ENCODE data around the gene ADAMTS3. TPM values are rescaled to one million over a fixed set of nuclear protein-coding genes. Genes with fewer than 3 reads are reported as not detected.

The ADAMTS3 gene
- total RNA-seq, 1 donor from 2014 or later, result 0.75 TPM

DNA sequence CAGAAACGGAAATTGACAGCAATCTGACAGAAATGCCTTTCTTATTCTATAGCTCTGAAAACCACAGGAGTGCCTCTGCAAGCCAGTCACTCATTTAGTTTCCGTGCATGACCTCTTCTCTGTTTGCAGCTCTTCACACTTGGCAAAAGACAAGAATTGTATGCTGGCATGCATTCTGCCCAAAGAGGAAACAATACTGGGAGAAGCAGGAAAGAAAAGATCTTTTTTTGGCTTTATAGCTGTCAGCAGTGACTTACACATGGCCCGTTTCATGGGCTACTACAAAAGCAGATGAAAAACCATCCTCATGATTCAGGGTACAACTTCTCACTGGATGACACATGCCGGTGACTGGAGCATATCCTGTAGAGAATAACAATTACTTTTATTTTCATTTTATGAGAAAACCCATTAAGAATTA lies 249.4 kb downstream of the ADAMTS3 start:
- no peak for DNase-seq (ENCODE audit: low spot score)
- intact Hi-C loops (cut with DNase I), result no loop called here

DNA sequence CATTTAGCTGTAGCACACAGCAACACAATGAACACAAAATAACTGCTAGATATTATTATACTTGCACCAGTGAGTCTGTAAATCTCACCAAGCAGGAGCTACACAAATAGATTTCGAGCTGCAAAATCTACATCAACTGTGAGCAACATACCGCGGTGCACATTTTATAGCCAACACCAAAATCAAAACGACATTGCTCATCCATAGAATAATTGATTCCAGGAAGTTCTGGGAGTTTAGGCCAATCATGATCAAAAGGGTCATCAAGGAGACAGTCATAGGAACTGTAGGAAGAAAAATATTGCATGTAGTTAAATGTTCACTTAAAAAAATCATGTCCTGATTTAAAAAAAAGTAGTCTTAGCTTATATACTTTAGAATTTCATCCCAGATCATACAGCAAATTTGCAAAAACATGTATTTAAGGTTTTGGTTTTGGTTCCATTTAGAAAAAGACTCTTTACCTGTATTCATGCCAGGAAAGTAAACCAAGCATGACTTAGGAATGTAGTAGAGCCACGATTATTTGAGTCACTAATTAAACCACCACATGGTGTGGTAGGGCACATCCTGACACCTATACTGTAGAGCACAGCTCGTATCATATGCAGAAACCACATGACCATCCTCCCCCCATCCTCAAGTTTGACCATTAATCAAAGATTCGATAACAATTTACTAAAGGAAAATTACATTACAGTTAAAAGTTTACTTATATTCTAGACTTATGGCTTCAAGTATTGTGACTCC lies 250.4 kb downstream of the ADAMTS3 start:
- intact Hi-C loops (cut with DNase I), result no loop called here
- DNase-seq (ENCODE audit: low spot score), result no peak

DNA sequence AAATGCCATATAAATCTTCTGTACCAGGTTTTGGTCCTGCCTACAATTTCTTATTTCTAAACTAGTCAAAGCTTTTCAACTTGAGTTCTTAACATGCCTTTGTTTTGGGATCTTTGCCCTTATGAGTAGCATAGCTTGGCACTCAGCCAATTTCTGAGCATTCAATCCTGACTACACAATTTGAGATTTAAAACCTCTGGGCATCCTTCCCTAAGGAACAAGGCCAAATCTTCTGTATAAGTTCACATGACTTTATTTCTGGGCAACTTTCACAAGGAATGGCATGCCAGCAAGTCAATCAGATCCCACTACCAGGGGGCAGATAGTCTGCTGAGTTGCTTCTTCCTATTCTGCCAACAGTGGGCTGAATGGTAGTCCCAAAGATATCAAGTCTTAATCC lies 254.2 kb downstream of the ADAMTS3 start:
- intact Hi-C loops (cut with DNase I), result no loop called here
- no peak for DNase-seq (ENCODE audit: low spot score)

DNA sequence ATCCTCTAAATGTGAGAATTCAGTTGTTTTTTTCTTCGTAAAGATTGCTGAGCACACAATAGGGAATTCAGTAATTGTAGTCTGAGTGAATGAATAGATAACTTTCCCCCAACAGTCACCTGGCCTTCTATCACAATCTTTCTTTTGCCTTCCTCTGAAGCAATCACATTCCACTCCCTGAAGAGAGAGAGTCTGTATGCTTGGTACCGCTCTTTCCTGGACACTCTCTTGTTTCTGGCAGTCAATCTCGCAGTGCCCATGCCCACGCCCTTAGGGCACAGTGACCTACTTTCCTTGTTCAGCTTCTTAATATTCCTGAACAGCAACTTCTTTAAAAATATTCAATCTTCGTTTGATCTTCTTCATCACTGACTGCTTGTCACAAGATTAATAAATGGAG lies 255.9 kb downstream of the ADAMTS3 start:
- intact Hi-C loops (cut with DNase I), result no loop called here
- DNase-seq (ENCODE audit: low spot score), result no peak

DNA sequence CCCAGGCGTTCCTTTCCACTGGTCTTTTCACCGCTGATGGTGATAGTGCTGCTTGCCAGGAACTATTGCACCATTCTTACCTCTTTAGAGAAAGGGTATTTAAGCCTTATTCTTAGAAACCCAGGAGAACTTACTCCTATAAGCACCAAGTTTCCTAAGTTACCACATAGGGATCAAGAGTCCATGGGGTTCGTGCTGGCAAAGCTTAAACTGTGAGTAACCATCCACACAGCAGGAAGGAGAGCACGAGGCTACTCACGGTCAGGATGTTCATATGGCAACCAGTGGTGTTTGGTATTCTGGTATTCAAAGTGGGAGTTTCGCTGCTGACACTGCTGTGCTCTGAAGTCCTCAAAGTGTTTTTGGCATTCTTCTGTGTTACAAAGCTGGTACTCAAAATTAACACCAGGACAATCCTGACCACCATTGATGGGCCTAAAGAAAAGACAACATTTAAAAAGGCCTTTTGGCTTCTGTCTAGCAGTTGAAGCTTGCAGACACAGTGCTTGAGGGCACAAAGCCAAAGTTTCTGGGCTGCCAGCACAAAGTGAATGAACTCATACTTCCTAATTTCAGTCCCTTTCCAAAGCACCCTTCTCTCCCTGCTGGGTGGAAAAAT lies 256.9 kb downstream of the ADAMTS3 start:
- DNase-seq (ENCODE audit: low spot score), result peak; percentile 82
- intact Hi-C loops (cut with DNase I), result no loop called here

DNA sequence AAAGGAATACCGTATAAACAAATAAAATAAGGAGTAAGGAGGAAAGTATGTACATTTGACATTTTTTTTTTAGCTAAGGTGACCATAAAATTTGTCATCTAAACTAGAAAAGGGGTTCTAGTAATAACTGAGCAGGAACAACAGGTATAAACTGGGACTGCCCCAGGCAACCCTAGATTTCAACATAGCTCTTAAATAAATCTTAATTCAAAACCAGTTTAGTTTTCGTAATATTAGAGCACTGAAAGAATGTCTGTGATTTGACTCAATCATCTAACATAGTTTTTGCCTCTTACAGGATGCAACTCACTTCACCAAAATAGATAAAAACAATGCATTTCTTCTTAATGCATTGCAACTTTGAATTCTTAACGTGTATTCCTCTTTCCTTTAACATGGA lies 257.7 kb downstream of the ADAMTS3 start:
- no peak for DNase-seq (ENCODE audit: low spot score)
- intact Hi-C loops (cut with DNase I), result no loop called here

DNA sequence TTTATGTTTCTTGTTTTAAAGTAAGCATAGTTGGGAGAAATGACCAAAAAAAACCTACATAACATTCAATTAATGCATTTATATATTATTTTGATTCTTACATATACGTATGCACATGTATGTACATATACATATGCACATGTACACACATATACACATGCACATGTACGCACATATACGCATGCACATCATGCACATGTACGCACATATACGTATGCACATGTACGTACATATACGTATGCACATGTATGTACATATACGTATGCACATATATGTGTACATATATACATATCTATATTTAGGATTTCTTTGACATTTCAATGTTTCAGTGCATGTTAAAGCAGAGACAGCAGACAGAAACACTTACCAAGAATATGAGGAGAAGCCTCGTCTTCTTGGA lies 263.4 kb downstream of the ADAMTS3 start:
- intact Hi-C loops (cut with DNase I), result no loop called here
- no peak for DNase-seq (ENCODE audit: low spot score)

DNA sequence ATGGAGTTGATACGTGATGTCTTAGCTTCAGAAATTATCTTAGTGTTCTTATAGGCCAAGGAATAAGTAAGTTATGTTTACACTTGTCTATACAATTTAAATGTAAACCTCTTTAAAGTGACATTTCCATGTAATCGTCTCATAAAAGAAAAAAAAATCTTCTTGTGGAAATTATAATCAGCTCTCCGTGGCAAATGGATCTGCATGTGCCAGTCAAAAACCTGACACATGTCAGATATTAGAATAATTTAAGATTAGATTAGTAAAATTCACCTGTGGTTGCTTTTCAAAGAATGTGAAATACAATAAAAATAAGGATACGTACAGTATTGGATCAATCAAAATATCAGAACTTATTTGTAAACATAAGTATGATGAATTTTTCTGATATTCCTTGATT lies 263.9 kb downstream of the ADAMTS3 start:
- DNase-seq (ENCODE audit: low spot score), result no peak
- intact Hi-C loops (cut with DNase I), result no loop called here

DNA sequence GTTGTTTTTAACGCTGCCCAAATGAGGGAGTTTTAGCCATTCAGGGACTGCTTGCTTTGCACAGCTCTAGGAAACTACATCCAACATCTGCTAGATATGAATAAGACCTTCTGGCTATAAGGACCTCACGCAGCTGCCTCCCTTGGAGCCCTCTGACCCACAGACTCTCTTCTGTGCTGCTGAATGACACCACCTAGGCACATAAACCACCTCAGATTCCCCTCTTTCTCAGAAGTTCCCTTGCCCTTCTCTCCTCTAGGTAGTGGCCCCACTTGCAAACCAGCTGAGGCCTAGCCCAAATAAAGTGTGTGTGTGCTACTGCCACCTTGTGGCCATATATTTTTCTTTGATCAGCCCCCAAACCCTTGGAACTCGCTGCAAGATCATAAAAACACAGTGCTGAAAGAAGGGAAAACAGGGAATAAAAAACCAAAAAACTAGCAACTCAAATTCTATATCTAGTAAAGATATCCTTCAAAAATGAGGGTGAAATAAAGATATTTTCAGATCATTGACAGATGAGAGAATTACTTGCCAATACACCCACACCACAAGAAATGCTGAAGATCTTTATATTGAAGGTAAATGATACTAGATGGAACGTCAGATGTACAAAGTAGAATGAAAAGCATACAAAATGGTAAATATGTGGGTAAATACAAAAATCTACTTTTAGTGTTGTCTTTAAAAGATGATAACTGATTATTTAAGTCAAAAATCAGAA lies 265.9 kb downstream of the ADAMTS3 start:
- intact Hi-C loops (cut with DNase I), result no loop called here
- DNase-seq (ENCODE audit: low spot score), result no peak

DNA sequence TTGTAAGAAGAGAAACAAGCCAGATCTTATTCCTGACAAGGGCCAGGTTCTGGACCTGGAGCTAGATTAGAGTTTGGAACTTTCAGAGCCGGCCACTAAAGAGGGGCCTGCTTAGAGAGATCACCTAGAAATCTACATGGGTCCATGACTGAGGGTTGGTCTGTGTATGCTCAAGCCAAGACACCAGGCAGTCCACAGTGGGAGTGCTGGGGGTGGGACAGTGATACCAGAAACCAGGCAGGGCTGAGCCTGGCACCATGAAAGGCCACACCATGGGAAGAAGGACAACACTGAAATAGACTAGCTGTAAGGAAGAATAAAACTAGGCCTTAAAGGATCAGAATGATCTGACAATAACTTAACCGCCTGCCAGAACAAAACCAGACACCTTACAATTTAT lies 267.3 kb downstream of the ADAMTS3 start:
- DNase-seq (ENCODE audit: low spot score), result no peak
- intact Hi-C loops (cut with DNase I), result no loop called here

DNA sequence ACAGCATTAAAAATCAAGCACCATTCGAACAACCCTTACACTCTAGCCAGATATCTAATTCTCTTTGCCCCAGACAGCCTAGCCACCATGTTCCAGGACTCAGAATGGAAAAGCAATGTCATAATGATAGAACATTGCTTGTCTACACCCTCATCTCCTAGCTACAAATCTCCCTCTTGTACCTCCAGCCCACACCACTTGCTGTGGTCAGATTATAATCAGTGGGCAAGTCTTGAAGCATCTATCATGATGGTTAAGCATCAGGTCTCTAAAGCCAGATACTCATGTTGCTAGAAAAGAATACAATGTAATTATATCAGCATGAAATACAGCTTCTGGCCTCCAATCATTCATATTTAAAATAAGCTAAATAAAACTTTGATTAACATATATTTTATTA lies 268.9 kb downstream of the ADAMTS3 start:
- DNase-seq (ENCODE audit: low spot score), result no peak
- intact Hi-C loops (cut with DNase I), result no loop called here

DNA sequence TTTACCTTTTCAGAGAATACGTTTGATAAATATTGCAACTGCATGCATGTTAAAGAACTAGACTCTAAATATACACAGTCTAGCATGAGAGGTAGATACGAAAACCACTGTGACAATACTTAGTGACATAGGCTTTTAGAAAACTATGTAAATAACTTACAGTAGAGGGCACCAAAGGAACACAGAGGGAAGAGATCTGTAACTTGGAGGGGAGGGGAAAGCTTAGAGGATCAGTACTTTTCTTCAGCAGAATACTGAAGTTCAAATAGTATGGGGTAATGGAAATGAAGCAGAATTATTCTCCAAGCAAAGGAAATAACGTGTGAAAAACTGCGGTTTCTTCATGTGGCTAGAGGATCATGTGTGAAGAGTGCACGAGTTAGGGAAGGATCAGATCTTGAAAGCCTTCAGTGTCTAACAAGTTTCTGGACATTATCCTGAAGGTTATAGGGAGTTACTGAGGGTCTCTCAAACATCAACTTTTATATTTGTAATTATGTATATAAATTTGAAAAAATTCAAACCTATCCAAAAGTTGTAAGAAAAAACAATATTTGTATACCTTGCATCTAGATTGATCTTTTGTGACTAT lies 273.0 kb downstream of the ADAMTS3 start:
- intact Hi-C loops (cut with DNase I), result loop anchor here (10.0 kb wide), 2 partner anchors 169 to 729 kb away; no protein-coding TSS in a partner anchor
- DNase-seq (ENCODE audit: low spot score), result no peak

DNA sequence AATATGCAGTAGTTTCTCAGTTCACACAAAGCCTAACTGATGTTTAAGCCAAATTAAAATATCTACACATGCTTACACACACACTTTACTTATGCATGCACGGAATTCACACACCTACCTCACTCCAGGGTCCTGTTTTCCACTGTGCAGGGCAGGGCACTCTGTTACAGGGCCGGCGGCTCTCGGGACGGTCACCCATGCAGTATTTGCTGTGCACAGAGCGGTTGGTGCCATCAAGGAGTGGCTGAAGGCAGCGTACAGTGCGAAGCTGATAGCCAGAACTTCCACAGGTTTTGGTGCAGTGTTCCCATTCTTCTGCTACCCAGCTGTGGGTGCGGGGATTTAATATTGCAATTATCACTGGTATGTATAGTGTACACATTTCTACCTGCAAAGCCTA lies 278.3 kb downstream of the ADAMTS3 start:
- DNase-seq (ENCODE audit: low spot score), result no peak
- intact Hi-C loops (cut with DNase I), result loop anchor here (10.0 kb wide), 2 partner anchors 174 to 734 kb away; no protein-coding TSS in a partner anchor

DNA sequence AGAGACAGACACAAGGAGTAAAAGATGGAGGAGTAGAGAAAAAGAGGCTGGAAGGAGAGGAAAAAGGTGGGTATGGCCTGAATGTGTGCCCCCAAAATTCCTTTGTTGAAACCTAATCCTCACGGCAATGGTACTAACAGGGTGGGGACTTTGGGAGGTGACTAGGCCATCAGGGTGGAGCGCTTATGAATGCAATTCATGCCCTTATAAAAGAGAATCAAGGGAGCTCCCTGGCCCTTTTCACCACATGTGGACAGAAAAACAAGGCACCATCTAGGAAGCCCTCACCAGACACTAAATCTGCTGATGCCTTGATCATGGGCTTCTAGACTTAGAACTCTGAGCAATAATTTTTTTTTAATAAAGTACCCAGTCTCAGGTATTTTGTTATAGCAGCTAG lies 282.1 kb downstream of the ADAMTS3 start:
- intact Hi-C loops (cut with DNase I), result loop anchor here (10.0 kb wide), 1 partner anchor 552 kb away; no protein-coding TSS in a partner anchor
- DNase-seq (ENCODE audit: low spot score), result no peak

DNA sequence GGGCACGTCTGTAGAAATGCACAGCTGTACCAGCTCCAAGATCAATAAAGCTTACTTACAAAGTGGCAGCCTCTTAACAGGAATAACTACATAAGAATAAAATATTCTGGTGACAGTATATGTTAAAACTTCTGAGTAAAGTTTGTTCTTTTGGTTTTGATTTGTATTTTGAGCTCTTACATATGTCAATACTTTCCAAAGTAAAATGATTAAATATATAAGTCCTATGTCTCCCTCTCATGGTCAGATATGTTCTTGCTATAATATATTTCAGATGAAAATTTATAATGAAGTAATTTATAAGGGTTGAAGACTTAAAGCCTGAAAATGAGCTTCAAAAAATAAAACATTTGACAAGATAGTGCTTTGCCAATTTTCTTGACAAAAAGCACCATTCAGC lies 282.8 kb downstream of the ADAMTS3 start:
- no peak for DNase-seq (ENCODE audit: low spot score)
- intact Hi-C loops (cut with DNase I), result loop anchor here (10.0 kb wide), 1 partner anchor 551 kb away; no protein-coding TSS in a partner anchor

DNA sequence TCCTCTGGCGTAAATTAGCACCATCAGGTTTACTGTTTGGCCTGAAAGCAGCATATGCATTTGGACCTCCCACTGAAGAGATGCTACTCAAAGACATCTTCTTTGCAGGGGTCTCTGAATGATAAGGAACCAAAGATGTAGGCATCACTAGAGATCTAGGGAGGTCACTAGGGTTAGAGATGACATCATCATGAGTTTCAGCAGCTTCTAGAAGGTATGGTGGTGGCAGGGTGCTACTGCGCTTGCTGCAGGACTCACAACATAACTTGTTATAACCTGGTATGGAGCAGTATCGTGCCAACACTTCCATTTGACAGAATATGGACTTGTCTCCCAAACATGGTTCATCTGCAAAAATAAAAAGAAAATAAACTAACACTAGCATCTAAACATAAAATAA lies 285.7 kb downstream of the ADAMTS3 start:
- intact Hi-C loops (cut with DNase I), result loop anchor here (10.0 kb wide), 1 partner anchor 549 kb away; no protein-coding TSS in a partner anchor
- DNase-seq (ENCODE audit: low spot score), result no peak

DNA sequence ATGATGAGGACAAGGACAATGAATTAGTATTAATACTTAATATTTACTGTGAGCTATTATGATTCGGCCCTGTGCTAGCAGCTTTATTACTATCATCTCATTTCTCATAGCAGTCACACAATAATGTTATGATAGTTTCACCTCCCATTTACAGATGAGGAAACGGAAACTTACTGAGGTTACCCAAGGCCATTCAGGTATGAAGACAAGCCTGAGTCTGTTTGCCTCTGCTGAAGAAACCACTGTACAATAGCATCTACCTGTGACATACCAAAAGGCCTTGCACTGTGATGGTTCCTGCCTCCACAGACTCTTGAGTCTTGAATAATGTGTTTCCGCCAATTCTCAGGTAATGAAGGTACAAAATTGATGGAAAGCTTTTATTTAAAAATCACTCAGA lies 288.8 kb downstream of the ADAMTS3 start:
- intact Hi-C loops (cut with DNase I), result loop anchor here (10.0 kb wide), 1 partner anchor 545 kb away; no protein-coding TSS in a partner anchor

DNA sequence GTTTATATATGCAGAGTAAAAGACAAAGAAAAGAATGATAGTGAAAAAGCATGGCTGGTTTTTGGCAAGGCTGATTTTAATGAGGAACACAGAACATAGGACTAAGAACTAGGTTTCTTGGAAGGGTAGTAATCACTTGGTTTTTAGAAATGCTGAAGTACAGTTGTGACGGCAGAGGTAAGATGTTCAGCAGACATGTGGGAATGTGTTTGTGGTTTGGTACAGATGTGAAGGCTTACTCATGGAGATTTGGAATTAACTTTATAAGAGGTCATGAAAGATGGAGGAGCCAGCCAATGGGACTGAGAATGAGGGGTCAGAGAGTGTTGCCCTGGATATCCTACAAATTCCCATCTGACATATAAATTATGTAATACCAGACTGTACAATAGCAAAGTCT lies 293.6 kb downstream of the ADAMTS3 start:
- intact Hi-C loops (cut with DNase I), result no loop called here

More for the DNA sequence above, 288.8 kb downstream of the ADAMTS3 start:
- no peak for DNase-seq (ENCODE audit: low spot score)

DNA sequence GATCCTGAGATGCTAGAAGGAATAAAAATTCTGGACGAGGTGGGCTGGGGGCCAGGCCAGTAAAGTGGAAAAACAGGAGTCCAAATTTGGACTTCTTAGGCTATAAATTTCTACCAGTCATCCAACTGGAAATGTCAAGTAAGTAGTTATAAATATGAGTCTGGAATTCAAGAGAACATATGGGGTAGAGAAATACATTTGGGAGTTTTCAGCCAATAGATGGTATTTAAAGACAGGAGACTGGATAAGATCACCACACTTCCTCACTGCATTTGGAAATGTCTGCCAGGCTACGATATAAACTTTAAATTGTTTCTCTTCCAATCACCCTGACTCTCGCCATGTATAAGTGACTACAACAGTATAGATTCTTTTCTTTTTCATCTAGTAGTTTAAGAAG lies 294.8 kb downstream of the ADAMTS3 start:
- no peak for DNase-seq (ENCODE audit: low spot score)
- intact Hi-C loops (cut with DNase I), result no loop called here

More for the DNA sequence above, 293.6 kb downstream of the ADAMTS3 start:
- DNase-seq (ENCODE audit: low spot score), result no peak

DNA sequence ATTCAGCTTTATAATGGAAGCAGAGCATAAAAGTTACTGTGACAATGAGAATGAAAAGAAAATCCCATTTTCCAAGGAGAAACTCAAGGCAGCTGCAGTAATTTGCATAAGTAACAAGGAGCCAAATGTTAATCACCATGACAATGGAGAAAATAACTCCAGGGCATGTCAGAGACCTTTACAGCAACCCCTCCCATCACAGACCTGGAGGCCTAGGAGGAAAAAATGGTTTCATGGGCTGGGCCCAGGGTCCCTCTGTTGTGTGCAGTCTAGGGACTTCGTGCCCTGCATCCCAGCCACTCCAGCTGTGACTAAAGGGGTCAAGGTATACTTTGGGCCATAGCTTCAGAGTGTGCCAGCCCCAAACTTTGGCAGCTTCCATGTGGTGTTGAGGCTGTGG lies 313.8 kb downstream of the ADAMTS3 start:
- no peak for DNase-seq (ENCODE audit: low spot score)
- intact Hi-C loops (cut with DNase I), result no loop called here
